Measurements from ENCODE around the gene CCDC124. TPM values are rescaled to one million over a fixed set of nuclear protein-coding genes. Genes with fewer than 3 reads are reported as not detected.

The CCDC124 gene
- total RNA-seq, 4 donors from 2014 or later, result 73.1 to 110 (median 81.5) TPM

DNA sequence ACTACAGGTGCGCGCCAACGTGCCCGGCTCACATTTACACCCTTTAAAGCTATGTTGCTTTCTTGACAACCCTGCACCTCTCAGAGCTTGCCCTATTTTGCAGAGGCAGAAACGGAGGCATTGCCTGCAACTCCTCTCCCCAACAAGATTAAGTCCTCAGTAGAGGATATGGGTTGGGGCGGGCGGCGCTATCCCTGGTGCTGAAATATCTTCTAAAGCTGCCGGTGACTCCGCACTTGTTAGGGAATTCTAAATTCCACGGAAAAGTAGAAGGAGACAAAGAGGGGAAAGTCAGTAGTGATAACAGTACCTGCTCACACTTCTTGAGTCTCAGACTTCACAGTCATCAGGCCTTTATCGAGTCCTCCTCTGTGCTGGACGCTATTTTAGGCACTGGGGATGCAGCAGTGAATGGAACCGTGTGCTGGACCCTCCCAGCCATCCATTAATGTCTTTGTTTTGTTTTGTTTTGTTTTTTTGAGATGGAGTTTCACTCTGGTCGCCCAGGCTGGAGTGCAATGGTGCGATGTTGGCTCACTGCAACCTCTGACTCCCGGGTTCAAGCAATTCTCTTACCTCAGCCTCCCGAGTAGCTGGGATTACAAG lies 43.1 kb upstream of the CCDC124 start:
- H3K4me1 ChIP-seq, result no peaks in the 10 kb centered on the region
- DNase-seq, result no peak
- in situ Hi-C loops (cut with MboI; ENCODE audit: low sequenced_read_pairs in 4 of 4), result no loop called here
- no peak overlapping the region for H3K27ac ChIP-seq
- ATAC-seq, result no peak
- H3K27me3 ChIP-seq, result peaks cover 4 to 18% (median 10%) of the 10 kb centered on the region in 3 donors
- no peak for TF ChIP-seq CTCF (IDR thresholded peaks at IDR 0.05 in 4 of 5, conservative IDR thresholded peaks at IDR 0.05 in 1 of 5)
- no peak for TF ChIP-seq POLR2A (IDR thresholded peaks at IDR 0.05)
- H3K4me3 ChIP-seq, result no peak overlapping the region
- no peaks in the 10 kb centered on the region for H3K9me3 ChIP-seq
- intact Hi-C loops (cut with DNase I; ENCODE audit: low total_unique reads), result no loop called here
- H3K36me3 ChIP-seq, result no peaks in the 10 kb centered on the region

DNA sequence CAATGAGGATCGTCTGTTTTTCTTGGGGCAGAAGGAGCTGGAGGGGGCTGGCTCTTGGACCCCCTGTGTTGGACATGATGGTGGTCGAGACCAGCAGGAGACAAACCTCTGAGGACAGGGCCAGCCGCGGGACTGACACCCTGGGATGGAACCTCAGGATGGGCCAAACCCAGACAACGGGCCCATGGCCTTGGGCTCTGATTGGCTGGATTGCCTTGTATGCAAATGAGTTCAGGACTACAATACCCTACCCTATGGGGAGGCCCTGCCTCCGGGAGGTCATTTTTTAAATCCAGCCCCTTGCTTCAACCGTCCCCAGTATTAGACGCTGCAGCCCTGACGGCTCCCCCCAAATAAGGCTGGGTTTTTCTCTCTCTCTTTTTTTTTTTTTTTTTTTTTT lies 39.0 kb upstream of the CCDC124 start:
- H3K27me3 ChIP-seq, result peaks cover 4 to 32% (median 13%) of the 10 kb centered on the region in 3 donors
- in situ Hi-C loops (cut with MboI; ENCODE audit: low sequenced_read_pairs in 4 of 4), result no loop called here

DNA sequence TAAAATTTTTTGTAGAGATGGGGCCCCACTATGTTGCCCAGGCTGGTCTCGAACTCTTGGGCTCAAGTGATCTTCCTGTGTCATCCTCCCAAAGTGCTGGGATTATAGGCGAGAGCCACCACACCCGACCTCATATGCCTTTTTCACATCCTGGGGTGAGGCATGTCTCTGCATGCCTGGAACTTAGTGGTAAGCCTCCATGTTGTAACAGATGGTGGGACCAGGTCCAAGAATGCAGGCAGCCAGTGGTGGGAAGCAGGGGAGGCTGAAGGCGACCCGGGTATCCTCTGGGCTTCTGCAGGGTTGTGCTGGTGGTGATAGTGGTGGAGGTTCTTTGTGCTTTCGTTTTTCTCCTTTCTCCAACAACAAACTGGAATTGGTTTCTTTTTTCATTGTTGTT lies 30.1 kb upstream of the CCDC124 start:
- in situ Hi-C loops (cut with MboI; ENCODE audit: low sequenced_read_pairs in 4 of 4) (no loop called here), intact Hi-C loops (cut with DNase I; ENCODE audit: low total_unique reads) (no loop called here)
- no peak for DNase-seq
- peaks cover 0 to 12% (median under 1%) of the 10 kb centered on the region in 3 donors for H3K27me3 ChIP-seq
- TF ChIP-seq POLR2A (IDR thresholded peaks at IDR 0.05) (no peak), CTCF (IDR thresholded peaks at IDR 0.05 in 4 of 5, conservative IDR thresholded peaks at IDR 0.05 in 1 of 5) (no peak)
- no peaks in the 10 kb centered on the region for H3K36me3 ChIP-seq
- ATAC-seq, result no peak
- no peaks in the 10 kb centered on the region for H3K9me3 ChIP-seq
- H3K4me1 ChIP-seq, result no peaks in the 10 kb centered on the region
- H3K4me3 ChIP-seq, result no peak overlapping the region
- no peak overlapping the region for H3K27ac ChIP-seq

More for the DNA sequence above, 39.0 kb upstream of the CCDC124 start:
- Histone ChIP-seq H3K9me3 (no peaks in the 10 kb centered on the region), H3K36me3 (no peaks in the 10 kb centered on the region), H3K4me3 (no peak overlapping the region), H3K27ac (no peak overlapping the region), H3K4me1 (no peaks in the 10 kb centered on the region)
- no peak for ATAC-seq
- no peak for TF ChIP-seq POLR2A (IDR thresholded peaks at IDR 0.05)
- no peak for TF ChIP-seq CTCF (IDR thresholded peaks at IDR 0.05 in 4 of 5, conservative IDR thresholded peaks at IDR 0.05 in 1 of 5)
- no peak for DNase-seq
- intact Hi-C loops (cut with DNase I; ENCODE audit: low total_unique reads), result no loop called here

GRCh38 chr19:17908244-17908643 lies 24.6 kb upstream of the CCDC124 start:
- Histone ChIP-seq H3K27me3 (peaks cover 0 to 4% (median 0%) of the 10 kb centered on the region in 3 donors), H3K4me3 (no peak overlapping the region), H3K27ac (no peak overlapping the region), H3K4me1 (no peaks in the 10 kb centered on the region), H3K36me3 (no peaks in the 10 kb centered on the region), H3K9me3 (peaks cover 0 to 12% (median 0%) of the 10 kb centered on the region in 3 donors)
- in situ Hi-C loops (cut with MboI; ENCODE audit: low sequenced_read_pairs in 4 of 4), result no loop called here
- intact Hi-C loops (cut with DNase I; ENCODE audit: low total_unique reads), result no loop called here
- ATAC-seq (no peak), DNase-seq (no peak)
- TF ChIP-seq CTCF (IDR thresholded peaks at IDR 0.05 in 4 of 5, conservative IDR thresholded peaks at IDR 0.05 in 1 of 5), result no peak
- TF ChIP-seq POLR2A (IDR thresholded peaks at IDR 0.05), result no peak
